ENCODE measurements around the gene OLAH. TPM values are rescaled to one million over a fixed set of nuclear protein-coding genes. Genes with fewer than 3 reads are reported as not detected.

OLAH gene
- total and polyA plus RNA-seq, 4 donors = 0.25 to 0.42 TPM; not detected in 2

DNA sequence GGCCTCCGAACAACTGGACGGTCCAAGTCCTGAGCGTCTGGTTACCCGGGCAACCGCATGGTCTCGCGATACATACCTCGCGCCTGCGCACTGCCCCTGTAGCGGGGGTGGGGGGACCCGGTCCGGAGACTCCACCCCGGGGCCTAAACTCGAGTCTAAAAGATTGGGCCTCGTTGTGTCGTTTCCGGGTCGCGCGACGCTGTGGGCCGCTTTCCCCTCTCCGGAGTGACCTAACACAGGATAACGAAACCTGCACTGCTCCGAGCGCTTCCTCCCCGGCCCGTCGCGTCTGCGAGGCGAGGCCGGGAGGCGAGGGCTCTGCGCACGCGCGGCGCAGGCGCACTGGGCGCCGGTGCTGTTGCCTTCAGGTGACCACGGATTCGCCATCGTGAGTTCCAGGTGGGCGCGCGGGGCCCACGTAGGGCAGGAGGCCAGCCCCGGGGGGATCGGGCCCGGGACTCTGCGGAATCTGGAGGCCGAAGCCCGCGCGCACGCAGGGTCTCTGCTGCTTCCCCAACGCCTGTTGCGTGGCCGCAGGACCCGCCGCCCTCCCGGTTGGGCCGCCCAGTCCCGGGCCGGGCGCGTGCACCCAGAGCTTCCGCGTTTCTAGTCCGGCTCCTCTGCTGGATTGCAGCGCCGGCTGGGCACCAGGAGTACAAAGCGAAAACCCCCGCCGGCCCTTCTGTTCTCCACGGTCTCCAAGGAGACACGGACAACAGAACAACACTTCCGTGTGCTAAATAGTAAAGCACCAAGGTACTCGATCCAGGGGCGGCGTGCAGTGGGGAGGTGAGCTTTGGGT, 53.5 kb downstream of the OLAH start, which contains the start of gene RPP38 (continued):
- TF ChIP-seq, protein P1, sequence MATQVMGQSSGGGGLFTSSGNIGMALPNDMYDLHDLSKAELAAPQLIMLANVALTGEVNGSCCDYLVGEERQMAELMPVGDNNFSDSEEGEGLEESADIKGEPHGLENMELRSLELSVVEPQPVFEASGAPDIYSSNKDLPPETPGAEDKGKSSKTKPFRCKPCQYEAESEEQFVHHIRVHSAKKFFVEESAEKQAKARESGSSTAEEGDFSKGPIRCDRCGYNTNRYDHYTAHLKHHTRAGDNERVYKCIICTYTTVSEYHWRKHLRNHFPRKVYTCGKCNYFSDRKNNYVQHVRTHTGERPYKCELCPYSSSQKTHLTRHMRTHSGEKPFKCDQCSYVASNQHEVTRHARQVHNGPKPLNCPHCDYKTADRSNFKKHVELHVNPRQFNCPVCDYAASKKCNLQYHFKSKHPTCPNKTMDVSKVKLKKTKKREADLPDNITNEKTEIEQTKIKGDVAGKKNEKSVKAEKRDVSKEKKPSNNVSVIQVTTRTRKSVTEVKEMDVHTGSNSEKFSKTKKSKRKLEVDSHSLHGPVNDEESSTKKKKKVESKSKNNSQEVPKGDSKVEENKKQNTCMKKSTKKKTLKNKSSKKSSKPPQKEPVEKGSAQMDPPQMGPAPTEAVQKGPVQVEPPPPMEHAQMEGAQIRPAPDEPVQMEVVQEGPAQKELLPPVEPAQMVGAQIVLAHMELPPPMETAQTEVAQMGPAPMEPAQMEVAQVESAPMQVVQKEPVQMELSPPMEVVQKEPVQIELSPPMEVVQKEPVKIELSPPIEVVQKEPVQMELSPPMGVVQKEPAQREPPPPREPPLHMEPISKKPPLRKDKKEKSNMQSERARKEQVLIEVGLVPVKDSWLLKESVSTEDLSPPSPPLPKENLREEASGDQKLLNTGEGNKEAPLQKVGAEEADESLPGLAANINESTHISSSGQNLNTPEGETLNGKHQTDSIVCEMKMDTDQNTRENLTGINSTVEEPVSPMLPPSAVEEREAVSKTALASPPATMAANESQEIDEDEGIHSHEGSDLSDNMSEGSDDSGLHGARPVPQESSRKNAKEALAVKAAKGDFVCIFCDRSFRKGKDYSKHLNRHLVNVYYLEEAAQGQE (IDR thresholded peaks at IDR 0.05) = peak; percentile 9
- TF ChIP-seq JUND (IDR thresholded peaks at IDR 0.05) = no peak
- TF ChIP-seq GABPA (IDR thresholded peaks at IDR 0.05 in 1 of 2, conservative IDR thresholded peaks at IDR 0.05 in 1 of 2) = peak in 1 of 2 donors; percentile 79
- no peak for TF ChIP-seq NR2F2 (IDR thresholded peaks at IDR 0.05)
- TF ChIP-seq RAD21 (IDR thresholded peaks at IDR 0.05) = peak in 1 of 2 donors; percentile 3

DNA sequence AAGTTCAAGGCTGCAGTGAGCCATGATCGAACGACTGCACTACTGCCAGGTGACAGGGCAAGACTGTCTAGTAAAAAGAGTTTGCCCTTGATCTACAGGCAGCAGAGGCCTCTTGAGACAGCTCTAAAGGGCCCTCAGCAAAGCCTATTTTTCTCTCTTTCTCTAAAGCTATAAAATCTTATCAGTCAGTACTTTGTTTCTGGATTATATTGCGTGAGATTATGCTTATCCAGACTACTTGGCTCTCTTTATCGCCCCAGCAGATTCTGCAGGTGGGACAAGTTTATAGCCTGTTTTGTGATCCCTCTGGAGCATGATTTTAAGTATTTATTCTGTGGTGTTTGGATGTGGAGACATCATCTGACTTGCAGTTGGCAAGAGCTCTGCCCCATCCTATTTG, 56.1 kb downstream of the OLAH start:
- Histone ChIP-seq H3K4me3 (ENCODE audit: low read depth in 1 of 3, low read length in 3 of 3) (no peak overlapping the region), H3K4me1 (ENCODE audit: control insufficient read depth in 4 of 4, insufficient read depth in 4 of 4, low read length in 3 of 4) (peaks cover 7 to 23% (median 14%) of the 10 kb centered on the region in 4 donors), H3K9me3 (ENCODE audit: control insufficient read depth in 4 of 4, low read length in 3 of 4) (no peaks in the 10 kb centered on the region), H3K27me3 (ENCODE audit: control insufficient read depth in 4 of 4, insufficient read depth in 4 of 4, low read length in 3 of 4) (no peaks in the 10 kb centered on the region), H3K27ac (ENCODE audit: low read depth in 1 of 2, low read length in 2 of 2) (no peak overlapping the region), H3K9ac (ENCODE audit: low read depth in 1 of 2, low read length in 2 of 2) (no peak overlapping the region), H3K36me3 (ENCODE audit: control insufficient read depth in 4 of 4, insufficient read depth in 3 of 4, low read depth in 1 of 4, low read length in 3 of 4) (peaks cover 8 to 19% (median 17%) of the 10 kb centered on the region in 4 donors)
- WGBS = 66% methylated on average over 4 of the region's 4 CpGs
- no peak for DNase-seq (ENCODE audit: low spot score)
- no peak for TF ChIP-seq RAD21 (IDR thresholded peaks at IDR 0.05)
- TF ChIP-seq, protein P2, sequence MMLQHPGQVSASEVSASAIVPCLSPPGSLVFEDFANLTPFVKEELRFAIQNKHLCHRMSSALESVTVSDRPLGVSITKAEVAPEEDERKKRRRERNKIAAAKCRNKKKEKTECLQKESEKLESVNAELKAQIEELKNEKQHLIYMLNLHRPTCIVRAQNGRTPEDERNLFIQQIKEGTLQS (IDR thresholded peaks at IDR 0.05) = no peak
- no peak for TF ChIP-seq GABPA (IDR thresholded peaks at IDR 0.05 in 1 of 2, conservative IDR thresholded peaks at IDR 0.05 in 1 of 2)
- no peak for TF ChIP-seq HNF4G (IDR thresholded peaks at IDR 0.05)
- no peak for TF ChIP-seq FOXA2 (IDR thresholded peaks at IDR 0.05)
- no peak for TF ChIP-seq YY1 (IDR thresholded peaks at IDR 0.05)
- no peak for TF ChIP-seq RXRA (IDR thresholded peaks at IDR 0.05)
- no peak for TF ChIP-seq JUND (IDR thresholded peaks at IDR 0.05)
- no peak for TF ChIP-seq FOXA1 (IDR thresholded peaks at IDR 0.05)
- TF ChIP-seq, protein P1 (IDR thresholded peaks at IDR 0.05) = no peak
- TF ChIP-seq EGR1 (IDR thresholded peaks at IDR 0.05; ENCODE audit: low read depth in 2 of 2) = no peak
- no peak for TF ChIP-seq SP1 (IDR thresholded peaks at IDR 0.05)
- no peak for TF ChIP-seq TAF1 (conservative IDR thresholded peaks at IDR 0.05)
- TF ChIP-seq ZBTB33 (IDR thresholded peaks at IDR 0.05) = no peak
- no peak for TF ChIP-seq HNF4A (conservative IDR thresholded peaks at IDR 0.05)
- TF ChIP-seq NR2F2 (IDR thresholded peaks at IDR 0.05) = no peak
